Measurements from ENCODE around the gene ST6GAL1. TPM values are rescaled to one million over a fixed set of nuclear protein-coding genes. Genes with fewer than 3 reads are reported as not detected.

Gene ST6GAL1
- polyA plus RNA-seq, 1 of the 3 experiments (the other 2 are of a cell fraction) = 3.9 TPM

DNA sequence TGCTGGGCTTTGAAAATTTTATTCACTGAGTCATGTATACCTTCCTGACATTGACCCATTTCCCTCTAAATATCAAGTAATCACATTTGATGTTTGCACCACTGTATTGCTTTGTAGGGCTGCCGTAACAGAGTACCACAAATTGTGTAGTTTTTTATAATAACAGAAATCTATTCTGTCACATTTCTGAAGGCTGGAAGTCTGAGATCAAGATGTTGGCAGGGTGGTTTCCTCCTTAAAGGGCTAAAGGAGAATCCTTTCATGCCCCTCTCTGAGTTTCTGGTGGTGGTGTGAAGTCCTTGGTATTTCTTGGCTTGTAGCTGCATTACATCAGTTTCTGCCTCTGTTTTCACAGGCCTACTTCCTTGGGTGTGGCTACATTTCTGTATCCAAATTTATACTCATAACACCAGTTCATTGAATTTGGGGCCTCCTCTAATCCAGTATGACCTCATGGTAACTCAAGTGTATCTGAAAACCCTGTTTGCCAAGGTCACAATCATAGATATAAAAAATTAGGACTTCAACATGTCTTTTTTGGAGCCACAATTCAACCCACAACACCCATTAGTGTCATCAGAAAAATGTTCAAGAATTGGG, 29.1 kb upstream of the ST6GAL1 start:
- Histone ChIP-seq H3K27ac (ENCODE audit: low read depth in 2 of 2, low read length in 1 of 2) (no peak overlapping the region), H3K4me3 (ENCODE audit: low read depth in 2 of 2, low read length in 1 of 2) (no peak overlapping the region), H3K4me2 (no peak overlapping the region), H4K20me1 (ENCODE audit: insufficient read depth) (no peaks in the 10 kb centered on the region), H3K36me3 (replicated peaks in 1 of 2; ENCODE audit: control insufficient read depth in 1 of 2, insufficient read depth in 2 of 2, low read length in 1 of 2) (no peaks in the 10 kb centered on the region), H3K4me1 (ENCODE audit: control insufficient read depth in 1 of 2, insufficient read depth in 2 of 2, low read depth in 1 of 2, low read length in 1 of 2) (no peaks in the 10 kb centered on the region), H2AFZ (ENCODE audit: low read depth) (no peak overlapping the region), H3F3A (replicated peaks; ENCODE audit: insufficient read depth) (no peaks in the 10 kb centered on the region), H3K27me3 (ENCODE audit: insufficient read depth) (no peaks in the 10 kb centered on the region), H3K9ac (no peak overlapping the region), H3K9me3 (no peaks in the 10 kb centered on the region), H3K79me2 (ENCODE audit: insufficient read depth) (no peaks in the 10 kb centered on the region), H3K9me2 (no peaks in the 10 kb centered on the region)
- 94% methylated on average over 1 of the region's 1 CpG for WGBS (ENCODE audit: low lambda C conversion rate)
- ChIA-PET POLR2A (no interaction called here), CTCF (no interaction called here)
- TF ChIP-seq RFX5 (IDR thresholded peaks at IDR 0.05; ENCODE audit: low read length) (no peak), CTCF (IDR thresholded peaks at IDR 0.05) (no peak), USF1 (IDR thresholded peaks at IDR 0.05; ENCODE audit: borderline replicate concordance, low read depth) (no peak), POLR2AphosphoS5 (IDR thresholded peaks at IDR 0.05; ENCODE audit: low read depth, low read length) (no peak), REST (IDR thresholded peaks at IDR 0.05; ENCODE audit: low read depth, low read length) (no peak), GATA2 (CRISPR knock-in tag; IDR thresholded peaks at IDR 0.05) (no peak), RAD21 (IDR thresholded peaks at IDR 0.05; ENCODE audit: low read length) (no peak), EZH2phosphoT487 (IDR thresholded peaks at IDR 0.05; ENCODE audit: borderline replicate concordance, low read depth) (no peak), MXI1 (IDR thresholded peaks at IDR 0.05; ENCODE audit: low read depth, low read length) (no peak), RXRA (IDR thresholded peaks at IDR 0.05; ENCODE audit: borderline replicate concordance, low read depth) (no peak), TCF12 (IDR thresholded peaks at IDR 0.05) (no peak), SIN3A (IDR thresholded peaks at IDR 0.05; ENCODE audit: borderline replicate concordance, low read depth, low read length) (no peak), MEF2A (IDR thresholded peaks at IDR 0.05; ENCODE audit: borderline replicate concordance, low read depth) (no peak), TEAD4 (IDR thresholded peaks at IDR 0.05; ENCODE audit: borderline replicate concordance, insufficient read depth) (no peak)
- TF ChIP-seq, protein P1, sequence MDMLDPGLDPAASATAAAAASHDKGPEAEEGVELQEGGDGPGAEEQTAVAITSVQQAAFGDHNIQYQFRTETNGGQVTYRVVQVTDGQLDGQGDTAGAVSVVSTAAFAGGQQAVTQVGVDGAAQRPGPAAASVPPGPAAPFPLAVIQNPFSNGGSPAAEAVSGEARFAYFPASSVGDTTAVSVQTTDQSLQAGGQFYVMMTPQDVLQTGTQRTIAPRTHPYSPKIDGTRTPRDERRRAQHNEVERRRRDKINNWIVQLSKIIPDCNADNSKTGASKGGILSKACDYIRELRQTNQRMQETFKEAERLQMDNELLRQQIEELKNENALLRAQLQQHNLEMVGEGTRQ (IDR thresholded peaks at IDR 0.05; ENCODE audit: borderline replicate concordance, low read depth, low read length) = no peak
- TF ChIP-seq, protein P2, sequence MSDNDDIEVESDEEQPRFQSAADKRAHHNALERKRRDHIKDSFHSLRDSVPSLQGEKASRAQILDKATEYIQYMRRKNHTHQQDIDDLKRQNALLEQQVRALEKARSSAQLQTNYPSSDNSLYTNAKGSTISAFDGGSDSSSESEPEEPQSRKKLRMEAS (IDR thresholded peaks at IDR 0.05; ENCODE audit: low read depth) = no peak
- no peak for DNase-seq

Measured in SK-N-SH (cell line).